ENCODE measurements around the gene GGCX.
"Not testable (repeated sequence)": the region's sequence is repeated elsewhere in the genome, so short reads cannot be mapped to it uniquely, and the experiment has no call there.

GGCX gene

GRCh38 chr2:85575739-85576138 lies 14.4 kb upstream of the GGCX start:
- DNase-seq (ENCODE audit: low read depth) = no peak

DNA sequence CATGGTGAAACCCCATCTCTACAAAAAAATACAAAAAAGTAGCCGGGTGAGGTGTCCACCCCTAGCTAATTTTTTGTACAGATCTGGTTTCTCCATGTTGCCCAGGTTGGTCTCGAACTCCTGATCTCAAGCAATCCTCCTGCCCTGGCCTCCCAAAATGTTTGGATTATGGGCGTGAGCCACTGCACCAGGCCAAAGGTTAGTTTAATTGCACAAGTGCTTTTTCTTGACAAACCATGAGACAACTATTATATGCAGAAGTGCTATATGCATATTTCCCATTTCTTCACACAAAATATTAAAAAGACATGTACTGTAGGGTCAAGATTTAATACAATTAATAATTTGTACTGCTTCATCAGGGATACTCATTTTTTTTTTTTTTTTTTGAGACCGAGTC lies 5.0 kb upstream of the GGCX start:
- DNase-seq (ENCODE audit: low read depth) = no peak

GRCh38 chr2:85564144-85564563 lies 2.9 kb upstream of the GGCX start:
- DNase-seq (ENCODE audit: low read depth) = no peak

GRCh38 chr2:85560812-85561279 lies 447 bp downstream of the GGCX start:
- no peak for DNase-seq (ENCODE audit: low read depth)

DNA sequence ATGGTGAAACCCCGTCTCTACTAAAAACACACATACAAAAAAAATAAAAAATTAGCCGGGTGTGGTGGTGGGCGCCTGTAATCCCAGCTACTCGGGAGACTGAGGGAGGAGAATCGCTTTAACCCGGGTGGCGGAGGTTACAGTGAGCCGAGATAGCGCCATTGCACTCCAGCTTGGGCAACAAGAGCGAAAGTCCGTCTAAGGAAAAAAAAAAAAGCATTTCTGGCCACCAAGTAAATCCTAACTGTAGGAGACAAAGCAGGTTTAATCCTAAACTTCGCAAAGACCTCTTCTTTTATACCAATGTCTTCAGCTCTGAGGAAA lies 928 bp downstream of the GGCX start:
- DNase-seq (ENCODE audit: low read depth) = not testable (repeated sequence)

DNA sequence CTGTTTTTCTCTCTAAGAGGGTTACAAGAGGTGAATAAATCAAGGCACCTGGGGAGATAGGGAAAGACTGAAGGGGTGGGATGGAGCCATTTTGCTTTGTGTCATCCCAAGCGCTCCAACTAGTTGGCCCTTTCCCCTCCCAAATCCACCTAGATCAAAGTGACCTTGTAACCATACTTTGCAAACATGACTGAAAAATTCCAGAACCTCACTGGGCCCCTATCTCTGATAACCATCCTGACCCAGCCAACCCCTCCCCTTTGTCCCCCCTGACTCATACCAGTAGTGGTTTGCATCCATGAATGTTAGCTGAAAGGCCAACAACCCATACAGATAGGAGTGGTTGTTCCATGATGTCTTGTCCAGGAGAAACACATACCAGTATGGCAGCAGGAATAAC lies 3.1 kb downstream of the GGCX start:
- DNase-seq (ENCODE audit: low read depth) = no peak

DNA sequence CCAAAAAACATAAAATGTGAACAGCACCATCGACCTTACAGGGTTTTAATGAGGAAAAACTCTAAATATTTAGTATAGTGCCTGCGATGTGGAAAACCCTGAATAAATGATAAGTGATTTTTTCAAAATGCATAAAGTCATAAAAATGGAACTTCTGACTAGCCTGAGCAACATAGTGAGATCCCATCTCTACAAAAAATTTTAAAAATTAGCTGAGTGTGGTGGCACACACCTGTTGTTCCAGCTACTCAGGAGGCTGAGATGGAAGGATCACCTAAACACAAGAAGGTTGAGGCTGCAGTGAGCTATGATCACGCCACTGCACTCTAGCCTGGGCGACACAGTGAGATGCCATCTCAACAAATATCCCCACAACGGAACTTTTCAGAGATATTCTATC lies 4.2 kb downstream of the GGCX start:
- no peak for DNase-seq (ENCODE audit: low read depth)

- no peak for DNase-seq (ENCODE audit: low read depth)
These were observed 6.2 kb downstream of the GGCX start for GRCh38 chr2:85554980-85555612.

GRCh38 chr2:85553184-85553583 lies 8.1 kb downstream of the GGCX start:
- DNase-seq (ENCODE audit: low read depth) = no peak

GRCh38 chr2:85551698-85552678 lies 9.3 kb downstream of the GGCX start:
- DNase-seq (ENCODE audit: low read depth) = peak; percentile 87

GRCh38 chr2:85550486-85550885 lies 10.8 kb downstream of the GGCX start:
- no peak for DNase-seq (ENCODE audit: low read depth)

DNA sequence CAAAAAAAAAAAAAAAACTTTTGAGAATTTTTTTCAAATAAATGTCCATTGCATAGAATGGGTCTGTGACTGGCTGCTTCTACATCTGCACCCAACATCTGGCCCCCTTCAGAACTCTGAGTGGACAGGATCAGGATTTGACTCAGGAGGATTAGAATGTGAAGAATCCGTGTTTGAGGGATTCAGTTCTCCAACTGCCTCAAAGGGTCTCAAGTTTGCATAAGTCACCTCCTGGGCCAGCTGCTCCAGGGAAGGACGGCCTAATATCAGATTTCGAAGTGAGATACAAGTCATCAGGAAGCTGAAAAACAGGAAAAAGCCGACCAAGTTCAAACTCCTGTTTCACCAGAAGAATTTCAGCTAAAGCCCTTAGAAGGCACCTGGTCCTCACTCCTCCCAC lies 11.5 kb downstream of the GGCX start:
- no peak for DNase-seq (ENCODE audit: low read depth)

DNA sequence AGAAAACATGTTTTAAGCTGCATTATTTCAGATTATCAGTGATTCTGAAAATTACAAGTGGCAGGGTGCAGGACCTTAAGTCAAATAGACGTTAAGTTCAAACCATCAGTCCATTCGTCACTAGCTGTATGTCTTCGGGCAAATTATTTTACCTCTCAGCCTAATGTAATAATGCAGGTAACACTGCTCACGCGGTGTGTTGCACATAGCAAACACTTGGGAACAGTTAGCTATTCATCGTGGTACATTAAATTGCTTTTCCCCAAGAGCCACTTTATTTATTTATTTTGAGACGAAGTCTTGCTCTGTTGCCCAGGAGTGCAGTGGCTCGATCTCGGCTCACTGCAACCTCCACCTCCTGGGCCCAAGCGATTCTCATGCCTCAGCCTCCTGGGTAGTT lies 12.2 kb downstream of the GGCX start:
- no peak for DNase-seq (ENCODE audit: low read depth)

DNA sequence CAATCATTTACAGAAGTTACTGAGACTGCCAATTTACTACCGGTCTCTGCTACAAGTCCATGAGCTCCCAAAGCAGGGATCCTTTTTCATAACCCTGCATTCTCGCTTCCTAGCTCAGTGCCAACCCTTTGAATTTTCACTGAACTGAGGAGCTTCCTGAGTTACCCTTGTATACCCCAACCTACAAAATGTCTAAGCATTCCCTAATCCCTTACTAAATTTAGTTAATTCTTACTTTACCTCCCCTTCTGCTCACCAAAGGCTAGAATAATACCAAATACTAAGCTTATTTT lies 12.7 kb downstream of the GGCX start:
- no peak for DNase-seq (ENCODE audit: low read depth)

GRCh38 chr2:85547859-85548607 lies 13.3 kb downstream of the GGCX start:
- DNase-seq (ENCODE audit: low read depth) = no peak

DNA sequence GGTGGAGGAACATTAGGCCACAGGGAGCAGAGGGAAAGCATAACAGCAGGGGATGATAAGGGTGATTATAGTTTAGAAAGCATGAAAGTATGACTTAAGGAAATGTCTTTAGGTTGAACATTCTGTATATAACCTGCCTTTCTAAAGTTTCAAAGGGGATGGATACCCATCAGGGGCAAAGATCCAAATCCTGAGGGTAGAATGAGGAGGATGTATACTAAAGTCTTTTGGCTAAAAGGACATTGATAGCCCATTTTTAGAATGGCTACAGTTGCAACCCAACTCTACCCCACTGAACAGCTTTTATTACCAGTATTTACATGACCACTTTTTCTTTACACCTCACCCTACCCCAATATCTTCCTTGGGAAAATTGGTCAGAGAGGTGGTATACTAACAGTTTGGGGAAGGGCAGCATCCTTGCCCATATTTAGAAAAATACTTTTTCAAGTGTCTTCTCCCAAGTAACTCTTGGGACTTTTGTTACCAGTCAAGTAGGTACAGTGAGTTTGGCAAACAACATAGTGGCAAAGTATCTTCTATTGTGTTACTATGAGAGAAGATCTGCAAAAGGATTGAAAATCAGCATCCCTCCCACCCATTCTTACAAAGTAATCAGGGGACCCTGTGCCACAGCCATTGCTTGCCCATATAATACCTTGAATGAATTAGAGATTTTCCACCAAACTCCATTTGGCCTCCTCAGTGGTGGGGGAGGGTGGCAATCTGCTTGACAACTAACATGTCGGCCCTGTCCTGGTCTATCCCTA lies 14.0 kb downstream of the GGCX start:
- no peak for DNase-seq (ENCODE audit: low read depth)

DNA sequence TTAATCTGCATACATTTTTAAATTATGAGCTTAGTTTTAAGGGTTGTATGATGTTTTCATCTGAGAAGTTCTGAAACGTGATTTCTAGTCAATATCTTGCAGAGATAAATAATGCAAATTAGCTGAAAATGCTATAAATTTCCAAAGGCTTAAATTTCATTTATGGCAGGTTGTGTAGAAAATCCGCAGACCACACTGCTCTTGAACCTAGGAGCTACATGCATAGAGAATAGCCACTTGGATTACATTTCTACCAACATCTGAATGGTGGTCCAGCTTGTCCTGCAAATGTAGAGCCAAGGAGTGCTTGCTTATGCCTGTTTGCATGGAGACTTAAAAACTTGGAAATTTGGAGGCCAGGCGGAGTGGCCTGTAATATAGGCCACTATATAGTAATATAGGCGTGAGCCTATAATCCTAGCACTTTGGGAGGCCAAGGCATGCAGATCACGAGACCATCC lies 15.5 kb downstream of the GGCX start:
- no peak for DNase-seq (ENCODE audit: low read depth)

DNA sequence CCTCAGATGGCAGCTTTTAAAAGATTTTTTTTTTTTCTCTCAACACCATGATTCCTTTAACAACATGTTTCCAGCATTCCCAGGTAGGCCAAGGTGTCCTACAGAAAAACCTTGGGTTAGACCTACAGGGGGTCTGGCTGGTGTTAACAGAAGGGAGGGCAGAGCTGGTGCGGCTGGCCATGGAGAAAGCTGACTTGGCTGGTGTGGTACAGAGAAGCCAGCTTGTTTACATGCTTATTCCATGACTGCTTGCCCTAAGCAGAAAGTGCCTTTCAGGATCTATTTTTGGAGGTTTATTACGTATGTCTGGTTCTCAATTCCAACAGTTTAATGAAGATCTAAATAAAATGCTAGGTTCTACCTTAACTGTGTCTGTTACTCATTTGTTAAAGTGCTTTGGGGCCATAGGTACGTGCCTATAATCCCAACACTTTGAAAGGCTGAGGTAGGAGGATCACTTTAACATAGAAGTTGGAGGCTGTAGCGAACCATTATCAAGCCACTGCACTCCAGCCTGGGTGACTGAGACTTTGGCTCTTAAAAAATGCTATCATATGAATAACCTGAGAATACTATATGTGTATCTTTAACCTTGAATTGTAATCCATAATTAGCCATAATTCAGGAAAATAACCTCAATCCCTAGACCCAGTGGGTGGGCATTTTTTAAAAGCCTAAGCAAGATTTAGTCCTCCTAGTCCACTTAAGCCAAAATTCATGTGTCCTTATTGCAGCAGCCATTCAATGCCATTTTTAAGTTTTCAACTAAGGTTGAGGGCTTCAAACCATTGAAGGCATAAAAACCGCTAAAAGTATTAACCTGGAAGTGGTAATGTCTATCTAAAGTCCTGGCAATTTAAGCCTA lies 16.1 kb downstream of the GGCX start:
- DNase-seq (ENCODE audit: low read depth) = not testable (repeated sequence)

DNA sequence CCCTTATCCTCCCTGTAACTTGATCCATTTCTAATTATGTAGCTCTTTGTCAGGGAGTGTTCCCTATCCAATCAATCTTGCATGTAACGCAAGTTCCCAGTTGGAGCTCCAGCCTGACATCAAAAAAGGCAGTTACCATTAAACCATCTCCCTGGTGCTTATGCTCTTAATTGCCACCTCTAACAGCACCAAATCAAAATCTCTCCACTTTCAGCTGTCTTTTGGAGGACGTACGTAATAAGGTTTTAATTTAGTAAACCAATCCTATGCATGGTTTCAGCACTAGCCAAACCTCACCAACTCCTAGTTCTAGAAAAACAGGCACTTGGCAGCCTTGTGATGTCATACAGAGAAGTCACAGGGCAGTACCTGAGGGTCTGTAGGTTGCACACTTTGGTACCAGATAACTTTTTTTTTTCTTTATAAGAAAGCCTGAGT lies 17.0 kb downstream of the GGCX start:
- DNase-seq (ENCODE audit: low read depth) = not testable (repeated sequence)

- no peak for DNase-seq (ENCODE audit: low read depth)
These were observed 18.5 kb downstream of the GGCX start for GRCh38 chr2:85542777-85543176.

Data from stimulated activated CD8-positive, alpha-beta memory T cell treated with anti-CD3 and anti-CD28 coated beads, Interleukin-15, amount 100 ng/mL, for 1 hour (primary cell).